ENCODE data around the gene SORBS1.

The SORBS1 gene

DNA sequence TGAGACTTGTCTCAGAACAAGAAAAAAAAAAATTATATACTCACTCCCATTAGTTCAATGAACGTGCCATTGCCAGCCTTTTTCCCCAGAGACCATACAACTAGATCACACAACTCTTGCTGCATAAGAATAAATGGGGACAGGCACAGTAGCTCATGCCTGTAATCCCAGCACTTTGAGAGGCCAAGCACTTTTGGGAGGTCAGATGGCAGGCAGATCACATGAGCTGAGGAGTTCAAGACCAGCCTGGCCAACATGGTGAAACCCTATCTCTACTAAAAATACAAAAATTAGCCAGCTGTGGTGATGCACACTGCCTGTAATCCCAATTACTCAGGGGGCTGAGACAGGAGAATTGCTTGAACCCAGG is 284.0 kb downstream of the SORBS1 start:
- no peak for DNase-seq (ENCODE audit: low spot score)
- TF ChIP-seq, protein P1, sequence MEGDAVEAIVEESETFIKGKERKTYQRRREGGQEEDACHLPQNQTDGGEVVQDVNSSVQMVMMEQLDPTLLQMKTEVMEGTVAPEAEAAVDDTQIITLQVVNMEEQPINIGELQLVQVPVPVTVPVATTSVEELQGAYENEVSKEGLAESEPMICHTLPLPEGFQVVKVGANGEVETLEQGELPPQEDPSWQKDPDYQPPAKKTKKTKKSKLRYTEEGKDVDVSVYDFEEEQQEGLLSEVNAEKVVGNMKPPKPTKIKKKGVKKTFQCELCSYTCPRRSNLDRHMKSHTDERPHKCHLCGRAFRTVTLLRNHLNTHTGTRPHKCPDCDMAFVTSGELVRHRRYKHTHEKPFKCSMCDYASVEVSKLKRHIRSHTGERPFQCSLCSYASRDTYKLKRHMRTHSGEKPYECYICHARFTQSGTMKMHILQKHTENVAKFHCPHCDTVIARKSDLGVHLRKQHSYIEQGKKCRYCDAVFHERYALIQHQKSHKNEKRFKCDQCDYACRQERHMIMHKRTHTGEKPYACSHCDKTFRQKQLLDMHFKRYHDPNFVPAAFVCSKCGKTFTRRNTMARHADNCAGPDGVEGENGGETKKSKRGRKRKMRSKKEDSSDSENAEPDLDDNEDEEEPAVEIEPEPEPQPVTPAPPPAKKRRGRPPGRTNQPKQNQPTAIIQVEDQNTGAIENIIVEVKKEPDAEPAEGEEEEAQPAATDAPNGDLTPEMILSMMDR (IDR thresholded peaks at IDR 0.05; ENCODE audit: extremely low read depth, insufficient read depth, missing control alignments) = no peak
- in situ Hi-C loops (cut with MboI; ENCODE audit: low pct_unique_long_range_greater_than_20kb, low sequenced_read_pairs, unreplicated experiment) = no loop called here

GRCh38 chr10:95276367-95277200 is 284.6 kb downstream of the SORBS1 start:
- TF ChIP-seq, protein P1 (IDR thresholded peaks at IDR 0.05; ENCODE audit: extremely low read depth, insufficient read depth, missing control alignments) = no peak
- in situ Hi-C loops (cut with MboI; ENCODE audit: low pct_unique_long_range_greater_than_20kb, low sequenced_read_pairs, unreplicated experiment) = no loop called here
- no peak for DNase-seq (ENCODE audit: low spot score)

DNA sequence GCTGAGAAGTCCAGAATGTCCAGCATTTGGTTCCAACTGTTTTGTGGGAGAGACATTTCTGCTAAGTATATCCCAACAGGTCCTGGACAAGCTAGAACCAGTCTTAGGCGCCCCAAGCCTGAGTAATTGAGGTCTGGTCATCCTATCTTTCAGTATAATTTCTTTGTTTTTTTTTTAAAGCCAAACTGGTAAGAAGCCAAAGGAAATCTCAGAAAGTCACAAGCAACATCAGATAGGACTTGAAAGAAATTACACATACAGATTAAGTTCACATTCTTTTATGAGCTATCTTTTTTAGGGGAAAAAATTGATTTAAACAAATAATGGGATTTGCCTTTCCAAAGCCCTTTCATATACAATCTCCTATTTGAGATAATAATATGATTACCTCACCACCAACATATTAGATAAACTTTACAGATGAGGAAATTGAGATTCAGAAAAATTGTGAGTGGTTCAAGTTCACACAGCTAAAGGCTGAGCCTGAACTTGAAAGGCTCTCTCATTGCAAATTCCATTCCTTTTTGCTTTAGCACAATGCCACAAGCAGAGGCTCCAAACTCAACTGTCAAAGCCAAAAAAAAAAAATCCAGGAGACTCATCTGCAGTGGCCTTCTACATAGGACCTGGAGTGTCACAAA is 285.3 kb downstream of the SORBS1 start:
- TF ChIP-seq, protein P1 (IDR thresholded peaks at IDR 0.05; ENCODE audit: extremely low read depth, insufficient read depth, missing control alignments) = no peak
- DNase-seq (ENCODE audit: low spot score) = no peak
- in situ Hi-C loops (cut with MboI; ENCODE audit: low pct_unique_long_range_greater_than_20kb, low sequenced_read_pairs, unreplicated experiment) = no loop called here

GRCh38 chr10:95273393-95274312 is 287.5 kb downstream of the SORBS1 start:
- TF ChIP-seq, protein P1 (IDR thresholded peaks at IDR 0.05; ENCODE audit: extremely low read depth, insufficient read depth, missing control alignments) = no peak
- DNase-seq (ENCODE audit: low spot score) = no peak
- in situ Hi-C loops (cut with MboI; ENCODE audit: low pct_unique_long_range_greater_than_20kb, low sequenced_read_pairs, unreplicated experiment) = no loop called here

GRCh38 chr10:95268438-95268837 is 292.7 kb downstream of the SORBS1 start:
- DNase-seq (ENCODE audit: low spot score) = no peak
- in situ Hi-C loops (cut with MboI; ENCODE audit: low pct_unique_long_range_greater_than_20kb, low sequenced_read_pairs, unreplicated experiment) = no loop called here
- TF ChIP-seq, protein P1 (IDR thresholded peaks at IDR 0.05; ENCODE audit: extremely low read depth, insufficient read depth, missing control alignments) = no peak

DNA sequence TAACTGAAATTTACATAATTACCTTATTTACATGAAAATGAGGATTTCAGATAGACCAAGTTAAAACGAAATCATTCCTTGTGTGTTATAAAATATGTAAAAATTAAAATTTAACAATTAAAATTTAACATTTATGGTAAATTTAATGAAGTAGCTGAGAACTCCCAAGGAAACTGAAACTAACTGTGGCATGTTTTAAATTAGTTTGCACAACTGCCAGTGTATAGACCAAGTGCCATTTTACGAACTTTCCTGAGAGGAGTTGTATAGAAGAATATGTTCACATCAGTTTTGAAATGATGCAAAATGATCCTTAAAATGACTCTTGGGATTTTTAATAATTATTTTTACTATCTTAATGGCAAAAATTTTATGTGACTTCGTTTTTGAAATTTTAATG is 293.9 kb downstream of the SORBS1 start:
- in situ Hi-C loops (cut with MboI; ENCODE audit: low pct_unique_long_range_greater_than_20kb, low sequenced_read_pairs, unreplicated experiment) = no loop called here
- DNase-seq (ENCODE audit: low spot score) = no peak
- TF ChIP-seq, protein P1 (IDR thresholded peaks at IDR 0.05; ENCODE audit: extremely low read depth, insufficient read depth, missing control alignments) = no peak

Data from GM13977 (cell line).